ENCODE measurements around the gene DYNLT1. TPM values are rescaled to one million over a fixed set of nuclear protein-coding genes. Genes with fewer than 3 reads are reported as not detected.
"Not testable (repeated sequence)": the region's sequence is repeated elsewhere in the genome, so short reads cannot be mapped to it uniquely, and the experiment has no call there.

DYNLT1 gene
- total RNA-seq, 2 donors from 2014 or later, result 45.6 to 48.7 TPM

DNA sequence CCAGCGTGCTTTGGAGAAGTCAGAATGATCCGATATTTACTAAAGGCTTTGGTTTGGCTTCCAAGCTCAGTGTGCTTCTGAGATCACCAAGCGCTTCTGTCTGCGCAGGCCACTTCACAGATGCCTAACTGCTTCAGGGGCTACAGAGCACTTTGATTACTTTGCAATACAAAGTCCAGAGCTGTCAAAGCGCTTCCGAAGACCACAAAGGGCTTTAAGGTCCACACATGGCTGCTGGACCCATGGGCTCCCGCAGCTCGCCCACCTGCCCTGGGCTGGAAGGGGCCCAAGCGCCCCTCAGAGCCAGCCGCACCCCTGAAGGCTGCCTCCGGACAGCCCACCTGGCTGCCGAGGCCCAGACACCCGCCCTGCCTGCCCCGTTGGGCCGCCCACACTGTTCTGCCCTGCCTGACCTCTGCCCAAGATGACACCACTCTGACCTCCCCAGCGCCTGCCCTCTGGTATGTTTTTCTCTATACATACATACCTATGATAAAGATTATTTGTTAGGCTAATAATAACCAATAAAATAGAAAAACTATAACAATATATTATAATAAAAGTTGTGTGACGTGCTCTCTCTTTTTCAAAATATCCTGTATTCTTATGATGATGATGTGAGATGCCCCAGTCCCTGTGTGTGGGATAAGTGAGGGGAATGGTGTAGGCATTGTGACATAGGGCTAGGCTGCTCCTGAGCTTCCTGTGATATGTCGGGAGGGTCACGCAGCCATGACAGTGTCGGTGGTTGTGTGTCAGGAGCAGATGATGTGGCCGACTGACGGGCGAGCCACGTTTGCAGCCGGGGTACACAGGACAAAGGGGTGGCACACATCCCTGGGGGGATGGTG is 22.6 kb downstream of the DYNLT1 start:
- DNase-seq (ENCODE audit: low spot score) (no peak), ATAC-seq (ENCODE audit: insufficient number of reproducible peaks, low FRiP score, low read depth) (no peak)
- peaks cover 6% of the 10 kb centered on the region for H3K36me3 ChIP-seq

GRCh38 chr6:158620963-158621693 is 23.4 kb downstream of the DYNLT1 start:
- no peak overlapping the region for H3K4me3 ChIP-seq
- H3K27me3 ChIP-seq (replicated peaks; ENCODE audit: insufficient read depth), result no peaks in the 10 kb centered on the region
- no peak for DNase-seq (ENCODE audit: low spot score)
- peaks cover 6% of the 10 kb centered on the region for H3K36me3 ChIP-seq
- H3K27ac ChIP-seq, result no peak overlapping the region
- H3K4me1 ChIP-seq (ENCODE audit: control insufficient read depth in 1 of 2, low read depth in 2 of 2), result peaks cover 5 to 23% of the 10 kb centered on the region in 2 donors
- TF ChIP-seq, protein P1, sequence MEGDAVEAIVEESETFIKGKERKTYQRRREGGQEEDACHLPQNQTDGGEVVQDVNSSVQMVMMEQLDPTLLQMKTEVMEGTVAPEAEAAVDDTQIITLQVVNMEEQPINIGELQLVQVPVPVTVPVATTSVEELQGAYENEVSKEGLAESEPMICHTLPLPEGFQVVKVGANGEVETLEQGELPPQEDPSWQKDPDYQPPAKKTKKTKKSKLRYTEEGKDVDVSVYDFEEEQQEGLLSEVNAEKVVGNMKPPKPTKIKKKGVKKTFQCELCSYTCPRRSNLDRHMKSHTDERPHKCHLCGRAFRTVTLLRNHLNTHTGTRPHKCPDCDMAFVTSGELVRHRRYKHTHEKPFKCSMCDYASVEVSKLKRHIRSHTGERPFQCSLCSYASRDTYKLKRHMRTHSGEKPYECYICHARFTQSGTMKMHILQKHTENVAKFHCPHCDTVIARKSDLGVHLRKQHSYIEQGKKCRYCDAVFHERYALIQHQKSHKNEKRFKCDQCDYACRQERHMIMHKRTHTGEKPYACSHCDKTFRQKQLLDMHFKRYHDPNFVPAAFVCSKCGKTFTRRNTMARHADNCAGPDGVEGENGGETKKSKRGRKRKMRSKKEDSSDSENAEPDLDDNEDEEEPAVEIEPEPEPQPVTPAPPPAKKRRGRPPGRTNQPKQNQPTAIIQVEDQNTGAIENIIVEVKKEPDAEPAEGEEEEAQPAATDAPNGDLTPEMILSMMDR (IDR thresholded peaks at IDR 0.05), result no peak
- no peaks in the 10 kb centered on the region for H3K9me3 ChIP-seq
- ATAC-seq (ENCODE audit: insufficient number of reproducible peaks, low FRiP score, low read depth), result no peak

More for the DNA sequence above, 22.6 kb downstream of the DYNLT1 start:
- Histone ChIP-seq H3K4me3 (no peak overlapping the region), H3K27ac (no peak overlapping the region), H3K4me1 (ENCODE audit: control insufficient read depth in 1 of 2, low read depth in 2 of 2) (peaks cover 9 to 31% of the 10 kb centered on the region in 2 donors), H3K9me3 (no peaks in the 10 kb centered on the region), H3K27me3 (replicated peaks; ENCODE audit: insufficient read depth) (no peaks in the 10 kb centered on the region)
- TF ChIP-seq, protein P1 (IDR thresholded peaks at IDR 0.05), result no peak

DNA sequence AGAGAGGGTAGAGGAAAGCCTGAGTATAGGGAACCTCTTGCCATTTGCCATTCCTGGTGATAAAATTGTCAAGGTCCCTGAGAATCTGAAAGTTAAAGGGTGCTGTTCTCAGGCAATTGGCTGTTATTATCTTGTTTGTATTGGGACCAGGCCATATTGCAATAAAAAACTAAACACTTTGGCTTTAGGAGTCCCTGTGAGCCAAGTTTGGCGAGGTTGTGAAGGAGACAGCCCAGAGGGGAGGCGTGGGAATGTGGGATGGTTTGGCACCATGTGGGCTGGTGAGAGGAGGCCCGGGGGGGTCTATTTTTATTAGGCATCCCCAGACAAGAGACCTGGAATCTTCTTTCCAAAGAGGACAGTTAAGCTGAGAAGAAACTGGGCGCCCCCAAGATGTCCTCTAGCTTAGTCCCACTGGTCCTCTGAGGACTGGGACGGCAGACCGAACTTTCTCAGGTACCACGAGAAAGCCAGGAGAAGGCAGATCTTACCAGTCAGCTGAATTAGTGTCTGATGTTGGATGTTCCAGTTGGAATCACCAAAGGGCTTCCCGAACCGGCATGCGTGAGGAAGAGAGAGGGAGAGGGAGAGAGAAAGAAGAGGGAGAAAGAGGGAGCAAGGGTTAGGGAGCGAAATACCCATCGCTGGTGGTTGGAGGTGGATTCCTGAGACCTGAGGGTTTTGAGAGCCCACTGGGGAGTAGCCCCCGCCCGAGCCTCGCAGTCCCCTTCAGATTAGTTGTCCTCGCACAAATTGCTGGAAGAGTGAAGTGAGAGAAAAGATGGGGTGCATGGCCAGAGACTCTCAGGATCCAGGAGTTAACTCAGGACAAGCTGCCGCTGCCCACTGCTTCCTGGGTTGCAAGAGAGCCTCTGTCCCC is 24.4 kb downstream of the DYNLT1 start:
- H3K4me3 ChIP-seq, result no peak overlapping the region
- H3K4me1 ChIP-seq (ENCODE audit: control insufficient read depth in 1 of 2, low read depth in 2 of 2), result peaks cover 4 to 13% of the 10 kb centered on the region in 2 donors
- ATAC-seq (ENCODE audit: insufficient number of reproducible peaks, low FRiP score, low read depth) (no peak), DNase-seq (ENCODE audit: low spot score) (no peak)
- peaks cover 6% of the 10 kb centered on the region for H3K36me3 ChIP-seq
- TF ChIP-seq, protein P1 (IDR thresholded peaks at IDR 0.05), result no peak
- no peak overlapping the region for H3K27ac ChIP-seq
- no peaks in the 10 kb centered on the region for H3K27me3 ChIP-seq (replicated peaks; ENCODE audit: insufficient read depth)
- no peaks in the 10 kb centered on the region for H3K9me3 ChIP-seq

DNA sequence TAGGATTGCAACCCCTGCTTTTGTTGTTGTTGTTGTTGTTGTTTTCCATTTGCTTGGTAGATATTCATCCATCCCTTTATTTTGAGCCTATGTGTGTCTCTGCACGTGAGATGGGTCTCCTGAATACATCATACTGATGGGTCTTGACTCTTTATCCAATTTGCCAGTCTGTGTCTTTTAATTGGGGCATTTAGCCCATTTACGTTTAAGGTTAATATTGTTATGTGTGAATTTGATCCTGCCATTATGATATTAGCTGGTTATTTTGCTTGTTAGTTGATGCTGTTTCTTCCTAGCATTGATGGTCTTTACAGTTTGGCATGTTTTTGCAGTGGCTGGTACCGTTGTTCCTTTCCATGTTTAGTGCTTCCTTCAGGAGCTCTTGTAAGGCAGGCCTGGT is 26.3 kb downstream of the DYNLT1 start:
- ATAC-seq (ENCODE audit: insufficient number of reproducible peaks, low FRiP score, low read depth); H3K27me3 ChIP-seq (replicated peaks; ENCODE audit: insufficient read depth); DNase-seq (ENCODE audit: low spot score); H3K4me3 ChIP-seq; H3K27ac ChIP-seq; H3K9me3 ChIP-seq; H3K36me3 ChIP-seq: not testable (repeated sequence)
- H3K4me1 ChIP-seq (ENCODE audit: control insufficient read depth in 1 of 2, low read depth in 2 of 2), result peaks cover 4 to 12% of the 10 kb centered on the region in 2 donors

GRCh38 chr6:158614606-158615005 is 29.9 kb downstream of the DYNLT1 start:
- H3K9me3 ChIP-seq; DNase-seq (ENCODE audit: low spot score); H3K27ac ChIP-seq; H3K36me3 ChIP-seq; ATAC-seq (ENCODE audit: insufficient number of reproducible peaks, low FRiP score, low read depth); H3K4me3 ChIP-seq; H3K27me3 ChIP-seq (replicated peaks; ENCODE audit: insufficient read depth): not testable (repeated sequence)
- H3K4me1 ChIP-seq (ENCODE audit: control insufficient read depth in 1 of 2, low read depth in 2 of 2), result peaks cover 0 to 31% of the 10 kb centered on the region in 2 donors
